Sigmoid colon (tissue), 4 donors: ENCODE measurements around the gene PLB1.

Source experiments
- CTCF ChIP-seq, 4 experiments: fragments of 450-650 bp in 3 of 4; fragments of 200-600 bp in 1 of 4; IDR thresholded peaks; one replicate each; pipeline ENCODE4 v1.5.1; 2016 to 2019; ENCODE audit warnings: antibody characterized with exemption in 4 of 4, mild to moderate bottlenecking in 3 of 4, moderate library complexity in 2 of 4
- EP300 ChIP-seq, 4 donors: sonication (generic); formaldehyde crosslinking; IDR thresholded peaks; one replicate each; pipeline ENCODE4 v1.6.1; 2017; ENCODE audit warnings: antibody characterized with exemption in 4 of 4
- POLR2A ChIP-seq, 2 donors: fragments of 450-650 bp; IDR thresholded peaks; one replicate each; pipeline ENCODE4 v1.6.1; 2016; ENCODE audit warnings: antibody characterized with exemption in 2 of 2, mild to moderate bottlenecking in 2 of 2, moderate library complexity in 2 of 2
- POLR2AphosphoS5 ChIP-seq, 4 donors: sonication (generic); formaldehyde crosslinking; IDR thresholded peaks; one replicate each; pipeline ENCODE4 v1.6.1; 2017; ENCODE audit warnings: antibody characterized with exemption in 4 of 4

- TF ChIP-seq POLR2A (IDR thresholded peaks at IDR 0.05) (no peak), CTCF (IDR thresholded peaks at IDR 0.05) (no peak), EP300 (IDR thresholded peaks at IDR 0.05) (no peak), POLR2AphosphoS5 (IDR thresholded peaks at IDR 0.05) (no peak)
Measured at GRCh38 chr2:28544922-28545589, 49.2 kb downstream of the PLB1 start.
